NCI-H510A treated with DMSO at 0.1 percent for 48 hours (cell line): Measurements from ENCODE around the gene R3HDML.
"Not testable (repeated sequence)": the region's sequence is repeated elsewhere in the genome, so short reads cannot be mapped to it uniquely, and the experiment has no call there.

ENCODE experiments used
- DNase-seq: peaks from one replicate; lab custom pipeline; 2025; lab: John Stamatoyannopoulos, UW

The R3HDML gene, protein sequence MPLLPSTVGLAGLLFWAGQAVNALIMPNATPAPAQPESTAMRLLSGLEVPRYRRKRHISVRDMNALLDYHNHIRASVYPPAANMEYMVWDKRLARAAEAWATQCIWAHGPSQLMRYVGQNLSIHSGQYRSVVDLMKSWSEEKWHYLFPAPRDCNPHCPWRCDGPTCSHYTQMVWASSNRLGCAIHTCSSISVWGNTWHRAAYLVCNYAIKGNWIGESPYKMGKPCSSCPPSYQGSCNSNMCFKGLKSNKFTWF

DNA sequence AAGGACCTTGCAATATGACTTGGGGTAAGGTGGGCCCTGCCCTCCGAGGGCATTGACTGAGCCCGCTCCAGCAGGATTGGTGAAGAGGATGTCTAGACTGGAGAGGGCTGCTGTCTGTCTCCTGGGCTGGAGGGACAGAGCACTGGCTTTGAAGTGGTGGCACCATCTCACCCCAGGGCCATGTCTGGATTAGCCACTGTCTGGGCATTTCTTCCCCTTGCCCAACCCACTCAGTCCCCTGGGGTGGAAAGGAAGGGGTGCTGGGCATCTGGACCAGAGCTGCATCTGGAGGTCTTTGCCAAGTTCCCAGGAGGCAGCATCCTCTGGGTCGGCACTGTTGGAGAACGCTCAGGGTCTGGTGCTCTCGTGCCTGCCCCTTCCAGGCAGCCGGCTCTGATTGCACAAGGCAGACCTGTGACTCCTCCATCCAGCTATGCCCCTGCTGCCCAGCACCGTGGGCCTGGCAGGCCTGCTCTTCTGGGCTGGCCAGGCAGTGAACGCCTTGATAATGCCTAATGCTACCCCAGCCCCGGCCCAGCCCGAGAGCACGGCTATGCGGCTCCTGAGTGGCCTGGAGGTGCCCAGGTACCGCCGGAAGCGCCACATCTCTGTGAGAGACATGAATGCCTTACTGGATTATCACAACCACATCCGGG, at the start of gene R3HDML:
Gene R3HDML, plus strand, starts transcription at position 319 of the 656 bp plus-strand sequence. Its CDS starts 115 bp downstream, at position 434.
- no peak for DNase-seq

DNA sequence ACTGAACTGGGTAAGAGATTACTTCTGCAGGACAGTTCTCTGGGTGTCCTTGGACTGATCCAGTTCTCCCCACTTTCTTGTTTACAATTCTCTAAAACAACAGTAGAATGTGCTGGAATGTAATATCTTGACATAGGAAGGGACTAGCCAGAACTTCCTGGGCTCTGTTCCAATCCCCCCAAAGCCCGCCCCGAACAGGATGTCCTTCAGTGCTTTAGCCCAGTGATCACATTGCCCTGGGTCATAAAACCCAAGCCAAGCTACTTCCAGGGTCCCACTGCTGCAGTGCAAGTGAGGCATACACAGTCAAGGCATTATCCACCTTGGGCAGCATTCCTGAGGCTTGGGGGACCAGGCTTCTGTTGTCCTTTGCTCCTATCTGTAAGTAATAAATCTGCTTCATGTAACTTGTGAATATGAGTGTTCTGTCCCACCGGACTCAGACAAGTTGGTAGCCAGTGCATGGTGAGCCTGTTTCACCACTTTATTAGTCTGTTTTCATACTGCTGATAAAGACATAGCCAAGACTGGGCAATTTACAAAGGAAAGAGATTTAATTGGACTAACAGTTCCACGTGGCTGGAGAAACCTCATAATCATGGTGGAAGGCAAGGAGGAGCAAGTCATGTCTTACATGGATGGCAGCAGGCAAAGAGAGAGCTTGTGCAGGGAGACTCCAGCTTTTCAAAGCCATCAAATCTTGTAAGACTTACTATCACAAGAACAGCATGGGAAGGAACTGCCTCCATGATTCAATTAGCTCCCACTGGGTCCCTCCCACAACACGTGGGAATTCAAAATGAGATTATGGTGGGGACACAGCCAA, 49.4 kb upstream of the R3HDML start:
- no peak for DNase-seq

DNA sequence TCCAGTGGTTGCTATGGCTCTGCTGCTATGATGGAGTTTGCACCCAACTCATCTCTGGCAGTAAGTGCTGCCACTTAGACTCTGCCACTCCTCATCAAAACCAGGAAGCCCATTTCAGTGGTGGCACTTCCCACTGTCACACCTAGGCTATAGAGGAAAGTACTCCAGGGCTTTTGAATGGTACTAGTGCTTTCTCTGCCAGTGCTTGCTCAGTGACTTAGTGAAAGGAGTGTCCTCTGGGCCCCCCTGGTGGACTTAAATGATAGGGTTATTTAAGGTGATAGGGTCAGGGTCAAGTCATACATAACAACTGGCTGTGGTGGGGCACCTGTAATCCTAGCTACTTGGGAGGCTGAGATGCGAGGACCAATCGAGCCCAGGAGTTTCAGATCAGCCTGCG, 48.6 kb upstream of the R3HDML start:
- DNase-seq = no peak

DNA sequence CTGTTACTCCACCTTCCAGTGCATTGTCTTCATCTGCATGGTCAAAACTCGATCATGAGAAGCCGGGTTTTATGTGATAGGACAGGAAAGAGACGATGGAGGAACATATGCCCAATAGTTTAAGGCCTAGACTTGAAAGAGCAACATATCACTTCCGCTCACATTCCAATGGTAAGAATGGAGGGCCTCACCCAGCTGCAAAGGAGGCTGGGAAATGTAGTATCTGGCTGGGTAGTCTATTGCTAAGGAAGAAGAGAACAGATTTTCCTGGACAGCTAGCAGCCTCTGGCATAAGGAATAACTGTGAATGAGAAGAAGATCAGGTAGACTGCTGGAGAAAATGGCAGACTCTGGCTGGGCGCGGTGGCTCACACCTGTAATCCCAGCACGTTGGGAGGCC, 45.1 kb upstream of the R3HDML start:
- no peak for DNase-seq

DNA sequence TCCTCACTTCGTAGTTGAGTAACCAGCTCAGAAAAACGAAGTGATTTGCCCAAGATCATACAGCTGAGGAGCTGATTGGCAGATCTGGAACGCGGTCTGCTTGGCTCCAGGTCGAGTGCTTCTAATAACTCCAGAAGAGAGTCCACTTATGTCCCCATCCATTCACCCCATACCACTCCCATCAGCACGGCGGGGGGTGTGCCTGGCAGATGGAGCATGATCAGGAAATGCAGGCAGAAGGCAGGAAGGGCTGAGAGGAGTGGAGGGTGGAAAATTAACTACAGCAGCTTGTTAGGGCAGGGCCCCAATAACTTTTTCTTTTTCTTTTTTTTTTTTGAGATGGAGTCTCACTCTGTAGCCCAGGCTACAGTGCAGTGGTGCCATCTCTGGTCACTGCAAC, 40.8 kb upstream of the R3HDML start:
- peak; percentile 86 for DNase-seq

DNA sequence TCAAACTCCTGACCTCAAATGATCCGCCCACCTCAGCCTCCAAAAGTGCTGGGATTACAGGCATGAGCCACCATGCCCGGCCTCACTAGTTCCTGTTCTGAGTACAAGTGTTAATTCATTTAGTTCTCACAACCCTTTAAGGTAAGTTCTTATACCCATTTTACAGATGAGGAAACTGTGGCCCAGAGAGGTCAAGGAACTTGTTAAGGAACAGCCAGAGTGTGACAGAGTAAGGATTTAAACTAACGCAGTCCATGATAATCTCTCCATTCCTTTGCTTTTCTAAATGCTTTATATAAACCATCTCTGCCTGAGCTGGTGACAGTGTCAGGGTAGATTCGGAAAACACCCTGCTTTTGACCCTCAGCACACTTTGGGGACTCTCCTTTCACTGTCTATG, 39.1 kb upstream of the R3HDML start:
- no peak for DNase-seq

DNA sequence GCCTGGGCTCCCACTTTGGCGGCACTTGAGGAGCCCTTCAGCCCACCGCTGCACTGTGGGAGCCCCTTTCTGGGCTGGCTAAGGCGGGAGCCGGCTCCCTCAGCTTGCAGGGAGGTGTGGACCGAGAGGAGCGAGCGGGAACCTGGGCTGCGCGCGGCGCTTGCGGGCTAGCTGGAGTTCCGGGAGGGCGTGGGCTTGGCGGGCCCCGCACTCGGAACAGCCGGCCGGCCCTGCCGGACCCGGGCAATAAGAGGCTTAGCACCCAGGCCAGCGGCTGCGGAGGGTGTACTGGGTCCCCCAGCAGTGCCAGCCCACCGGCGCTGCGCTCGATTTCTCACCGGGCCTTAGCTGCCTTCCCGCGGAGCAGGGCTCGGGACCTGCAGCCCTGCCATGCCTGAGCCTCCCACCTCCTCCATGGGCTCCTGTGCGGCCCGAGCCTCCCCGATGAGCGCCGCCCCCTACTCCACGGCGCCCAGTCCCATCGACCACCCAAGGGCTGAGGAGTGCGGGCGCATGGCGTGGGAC, 37.8 kb upstream of the R3HDML start:
- not testable (repeated sequence) for DNase-seq

DNA sequence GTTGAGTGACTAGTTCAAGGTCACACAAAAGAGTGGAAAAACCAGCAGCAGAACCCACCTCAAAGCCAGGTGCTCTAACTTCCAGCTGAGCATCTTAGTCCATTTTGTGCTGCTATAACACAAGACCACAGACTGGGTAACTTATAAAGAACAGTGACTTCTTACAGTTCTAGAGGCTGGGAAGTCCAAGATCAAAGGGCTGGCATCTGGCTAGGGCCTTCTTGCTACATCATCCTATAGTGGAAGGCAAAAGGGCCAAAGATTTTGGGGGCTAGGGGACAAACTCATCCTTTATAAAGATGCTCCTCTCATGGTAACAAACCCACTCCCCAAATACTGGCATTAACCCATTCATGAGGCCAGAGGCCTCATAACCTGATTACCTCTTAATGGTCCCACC, 35.6 kb upstream of the R3HDML start:
- DNase-seq = no peak

DNA sequence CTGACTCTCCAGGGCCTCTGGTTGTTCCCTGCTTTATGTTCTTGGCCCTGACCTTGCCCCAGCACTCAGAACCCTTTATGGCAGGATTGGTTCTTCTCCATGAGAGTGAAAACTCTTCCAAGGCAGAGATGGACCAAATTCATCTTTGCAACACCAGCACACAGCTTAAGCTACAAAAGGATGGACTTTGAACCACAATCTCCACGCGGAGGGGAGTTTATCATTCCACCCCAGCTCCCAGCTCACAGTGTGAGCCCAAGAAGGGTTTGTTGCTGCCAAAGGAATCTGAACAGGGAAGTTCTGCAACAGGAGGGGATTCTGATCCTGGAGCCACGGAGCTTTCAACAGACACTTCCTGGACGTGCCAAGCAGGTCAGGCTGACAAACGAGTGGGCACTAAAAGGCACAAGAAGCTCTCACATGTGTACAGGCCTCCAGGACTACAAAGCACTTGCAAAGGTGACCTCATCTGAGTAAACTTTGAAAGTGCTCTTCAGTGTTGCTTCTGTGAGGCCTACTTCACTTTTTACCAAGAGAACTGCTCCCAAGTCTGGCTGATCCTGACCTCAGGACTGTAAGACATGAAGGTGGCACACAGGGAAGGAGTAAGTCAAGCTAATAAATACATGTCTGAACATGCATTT, 34.7 kb upstream of the R3HDML start:
- DNase-seq = peak; percentile 80

DNA sequence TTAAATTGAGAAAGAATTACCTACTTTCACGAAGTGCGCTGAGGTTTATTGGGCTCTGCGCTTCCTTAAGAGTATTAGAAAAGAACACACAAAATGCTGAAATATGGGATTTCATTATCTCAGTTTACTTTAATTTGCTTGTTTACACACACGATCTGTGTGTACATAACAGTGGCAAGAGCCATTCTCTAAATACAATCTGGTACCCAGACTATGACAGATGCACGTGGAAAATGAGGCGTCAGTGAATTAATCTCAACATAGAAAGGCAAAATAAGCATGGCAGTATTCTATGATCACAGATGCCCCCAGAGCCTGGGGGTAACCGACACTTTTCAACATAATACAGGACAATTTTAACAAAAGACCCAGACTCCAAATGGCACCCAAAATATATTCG, 34.1 kb upstream of the R3HDML start:
- DNase-seq = no peak

DNA sequence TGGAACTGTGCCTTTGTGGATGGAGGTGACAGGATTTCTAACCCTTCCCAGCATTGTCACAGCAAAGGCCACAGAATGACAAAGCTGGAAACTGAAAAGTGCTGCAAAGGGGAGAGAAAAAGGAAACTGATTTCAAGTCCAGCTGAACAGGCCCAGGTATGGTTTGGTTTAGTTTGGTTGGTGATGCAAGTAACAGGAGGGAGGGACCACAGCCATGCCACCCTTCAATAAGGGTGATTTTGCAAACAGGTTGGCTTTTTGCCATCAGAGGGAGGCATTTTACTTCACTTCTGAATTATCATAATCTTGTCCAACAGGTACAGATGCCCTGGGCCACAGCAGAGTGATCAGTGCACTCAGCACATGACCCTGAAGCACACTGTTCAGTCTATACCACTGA, 32.5 kb upstream of the R3HDML start:
- DNase-seq = no peak

DNA sequence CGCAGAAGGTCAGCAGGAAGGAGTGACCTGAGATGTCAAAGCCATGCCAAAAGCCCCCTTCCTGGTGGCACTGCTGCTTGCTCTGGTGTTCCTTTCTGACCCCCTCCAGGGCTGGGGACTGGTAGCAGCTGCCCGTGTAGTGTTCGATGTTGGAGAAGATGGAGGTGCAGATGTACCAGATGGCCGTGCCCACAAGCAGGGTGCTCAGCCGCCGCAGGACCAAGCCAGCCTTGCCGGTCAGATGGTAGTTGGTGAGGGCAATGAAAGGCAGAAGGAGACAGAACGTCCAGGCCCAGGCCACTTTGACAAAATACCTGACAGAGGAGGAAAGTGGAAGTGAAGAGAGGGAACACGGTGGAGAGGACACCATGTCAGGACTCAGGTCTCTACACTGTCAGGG, 29.9 kb upstream of the R3HDML start:
- DNase-seq = no peak

DNA sequence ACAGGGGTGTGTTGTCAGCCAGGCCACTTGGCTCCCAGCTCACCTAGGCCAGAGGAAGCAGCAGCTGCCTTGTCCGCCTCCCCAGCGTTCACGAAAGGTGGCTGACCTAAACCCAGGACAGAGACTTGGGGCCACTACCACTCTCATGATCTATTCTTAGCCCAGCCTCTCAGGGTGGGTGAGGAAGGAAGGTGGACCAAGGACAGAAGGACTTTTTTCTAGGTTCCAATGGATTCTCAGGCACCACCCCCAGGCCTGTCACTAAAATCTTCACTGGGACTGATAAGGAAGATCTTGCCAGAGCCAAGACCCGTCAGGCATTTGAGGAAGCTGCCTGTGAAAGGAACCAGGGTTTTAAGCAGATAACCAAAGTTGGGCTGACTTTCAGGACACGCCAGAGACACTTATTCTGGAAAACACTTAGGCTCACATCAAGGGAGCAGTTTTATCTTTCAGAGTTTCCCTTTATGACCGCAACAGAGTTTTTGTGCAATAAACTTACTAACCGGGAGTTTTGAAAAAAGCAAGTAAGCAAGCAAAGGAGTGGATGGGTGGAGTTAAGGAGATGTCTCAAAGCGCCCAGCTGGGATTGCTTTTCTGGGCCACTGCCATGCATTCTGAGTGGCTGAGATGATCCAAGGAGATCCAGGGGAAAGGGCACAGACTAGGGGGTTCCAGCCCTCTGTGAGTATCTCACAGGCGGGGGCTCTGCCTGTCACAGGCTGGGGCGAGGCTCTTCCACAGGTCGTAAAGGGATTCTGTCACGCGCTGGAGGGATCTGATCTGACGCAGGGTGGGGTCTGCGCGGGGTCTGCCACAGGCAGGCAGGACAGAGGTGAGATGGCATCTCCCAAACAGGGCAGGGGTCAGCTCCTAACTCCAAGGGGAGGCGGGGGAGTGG, 26.8 kb upstream of the R3HDML start:
- no peak for DNase-seq

DNA sequence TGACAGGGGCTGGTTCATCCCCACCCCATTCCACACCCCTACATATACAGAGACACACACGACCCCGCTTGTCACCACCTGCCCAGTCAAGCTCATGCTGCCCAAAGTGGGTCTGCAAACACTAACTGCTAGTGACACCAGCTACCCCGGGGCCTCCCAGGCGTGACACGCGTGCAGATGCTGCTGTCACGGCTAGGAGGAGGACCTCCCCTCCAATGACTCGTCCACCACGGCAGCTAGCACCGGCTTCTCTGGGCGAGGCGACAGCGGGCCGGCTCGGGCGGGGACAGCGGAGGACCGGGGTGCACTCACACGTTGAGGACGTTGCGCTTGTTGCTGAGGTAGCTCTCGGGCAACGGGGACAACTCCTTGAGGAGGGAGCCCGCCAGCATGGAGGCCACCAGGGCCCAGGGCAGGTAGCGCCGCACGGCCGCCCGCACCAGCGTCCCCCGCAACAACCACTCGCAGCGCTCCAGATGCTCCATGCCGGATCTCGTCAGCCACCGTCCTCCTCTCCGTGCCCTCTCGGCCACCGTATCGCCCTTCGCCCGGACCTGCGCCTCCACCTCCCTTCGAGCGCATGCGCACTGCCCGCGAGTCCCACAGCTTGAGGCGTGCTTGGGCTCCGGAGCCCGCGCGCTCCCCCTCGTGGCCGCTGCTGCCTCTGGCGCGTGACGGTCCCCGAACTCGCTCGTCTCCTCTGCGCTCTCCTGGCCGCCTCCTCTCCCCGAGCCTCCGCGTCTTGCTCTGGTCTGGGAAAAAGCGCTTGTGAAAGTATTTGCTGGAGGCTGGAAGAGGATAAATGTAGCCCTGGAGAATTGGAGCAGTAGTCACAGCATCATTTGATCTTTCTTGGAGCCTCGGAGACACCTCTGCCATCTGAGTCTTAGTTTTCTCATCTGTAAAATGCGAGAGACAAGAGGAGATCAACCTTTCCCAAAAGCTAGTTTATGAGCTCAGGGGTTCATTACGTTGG, 25.9 kb upstream of the R3HDML start, which contains the start of gene FITM2:
Gene FITM2, minus strand, starts transcription at position 539 of the 976 bp plus-strand sequence. Its CDS starts 54 bp downstream, at position 485.
- DNase-seq = peak; percentile 95

DNA sequence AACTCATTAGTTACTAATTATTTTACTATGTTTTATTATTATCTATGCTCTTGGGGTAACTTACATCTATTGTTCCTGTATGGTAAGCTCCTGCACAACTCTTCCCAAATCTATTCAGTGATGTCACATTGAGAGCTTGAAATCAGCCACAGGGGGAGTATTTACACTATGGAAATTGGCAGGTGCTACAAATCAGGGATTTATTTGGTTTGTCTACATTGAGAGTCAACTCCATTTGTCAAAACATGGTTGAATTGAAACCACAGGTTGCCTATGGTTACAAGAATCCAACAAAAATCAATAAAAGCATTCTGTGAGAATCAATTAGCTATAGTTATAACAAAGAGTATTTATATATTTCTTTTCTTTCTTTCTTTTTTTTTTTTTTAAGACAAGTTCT, 22.0 kb upstream of the R3HDML start:
- no peak for DNase-seq

DNA sequence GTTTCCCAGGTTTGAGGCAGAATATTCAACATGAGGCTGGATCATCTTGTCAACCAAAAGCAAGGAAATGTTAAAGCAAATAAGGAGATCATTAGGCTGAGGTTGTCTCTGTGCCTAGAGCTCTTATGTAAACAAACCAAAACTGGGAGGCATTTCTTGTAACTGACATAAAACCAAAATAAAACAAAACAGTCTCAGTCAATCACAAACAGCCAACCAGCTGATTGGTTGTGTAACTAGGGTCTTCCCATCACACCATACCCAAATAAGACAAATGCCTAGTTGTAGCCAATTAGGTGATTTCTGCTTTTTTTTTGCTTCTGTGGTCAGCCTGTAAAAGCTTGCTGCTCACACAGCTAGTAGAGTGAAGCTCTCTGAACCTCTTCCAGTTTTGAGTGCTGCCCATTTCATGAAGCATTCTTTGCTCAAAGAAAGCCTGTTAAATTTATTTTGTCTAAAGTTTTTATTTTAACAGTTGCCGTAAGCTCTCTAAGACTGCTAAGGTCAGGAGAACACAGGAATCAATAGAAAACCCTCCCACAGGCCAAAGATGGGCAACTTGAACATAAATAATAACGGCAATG, 16.9 kb upstream of the R3HDML start:
- no peak for DNase-seq

DNA sequence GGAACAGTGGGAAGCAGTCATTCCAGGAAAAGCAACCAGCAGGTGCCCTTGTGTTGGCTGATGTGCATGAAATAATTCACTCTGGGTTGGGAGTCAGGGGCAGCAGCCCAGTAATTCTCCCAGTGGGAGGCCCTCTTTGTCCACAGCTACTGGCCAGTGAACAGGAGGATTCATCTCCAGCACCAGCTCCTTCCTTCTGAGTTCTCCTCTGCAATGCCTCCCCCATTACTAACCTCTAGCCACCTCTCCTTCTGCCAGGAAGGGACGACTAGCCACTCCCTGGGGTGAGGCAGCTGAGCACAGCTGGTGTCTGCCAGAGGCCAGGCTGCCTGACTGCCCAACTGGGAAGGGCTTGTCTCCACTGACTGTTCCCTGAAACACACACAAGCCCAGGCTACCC, 12.5 kb upstream of the R3HDML start:
- no peak for DNase-seq

DNA sequence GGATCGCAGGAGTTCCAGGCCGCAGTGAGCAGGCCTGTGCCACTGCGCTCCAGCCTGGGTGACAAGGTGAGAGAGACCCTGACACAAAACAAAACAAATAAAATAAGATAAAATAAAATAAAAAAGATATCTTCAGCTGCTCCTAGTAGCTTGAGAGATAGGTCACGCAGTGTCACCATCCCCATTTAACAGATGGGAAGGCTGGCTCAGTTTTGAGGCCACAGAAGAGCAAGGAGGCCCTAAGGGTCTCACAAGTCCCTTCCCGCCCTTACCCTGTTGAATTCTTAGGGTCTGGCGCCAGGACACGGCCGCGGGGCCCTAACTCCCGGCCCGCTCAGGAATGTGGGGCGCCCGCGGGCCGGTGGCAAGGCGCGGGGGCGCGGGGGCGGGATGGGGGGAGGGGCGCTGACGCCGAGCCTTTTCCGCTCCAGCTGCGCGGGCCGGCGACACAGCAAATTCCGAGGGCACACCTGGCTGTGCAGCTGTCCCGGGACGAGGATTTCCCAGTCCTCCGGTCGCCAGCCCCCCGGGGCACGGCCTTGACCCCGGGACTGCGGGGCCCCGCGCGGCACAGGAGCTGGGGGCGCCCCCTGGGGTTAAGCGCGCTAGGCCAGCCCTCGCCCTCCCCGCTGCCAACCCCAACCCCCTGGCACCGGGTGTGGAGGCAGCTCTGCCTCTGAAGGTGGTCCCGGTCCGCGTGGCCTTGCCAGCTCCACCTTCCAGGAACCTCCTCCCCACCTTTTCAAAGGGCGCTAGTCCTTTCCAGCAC, 10.3 kb upstream of the R3HDML start:
- DNase-seq = no peak

DNA sequence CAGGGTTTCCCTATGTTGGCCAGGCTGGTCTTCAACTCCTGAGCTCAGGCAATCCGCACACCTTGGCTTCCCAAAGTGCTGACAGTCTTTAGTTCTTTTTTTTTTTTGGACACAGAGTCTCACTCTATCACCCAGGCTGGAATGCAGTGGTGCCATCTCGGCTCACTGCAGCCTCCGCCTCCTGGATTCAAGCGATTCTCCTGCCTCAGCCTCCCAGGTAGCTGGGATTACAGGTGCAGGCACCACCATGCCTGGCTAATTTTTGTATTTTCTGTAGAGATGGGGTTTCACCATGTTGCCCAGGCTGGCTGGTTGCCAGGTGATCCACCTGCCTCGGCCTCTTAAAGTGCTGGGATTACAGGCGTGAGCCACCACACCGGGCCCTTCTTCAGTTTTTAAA, 9.1 kb upstream of the R3HDML start:
- not testable (repeated sequence) for DNase-seq
